Measurements from ENCODE around the gene TTC21B.

GRCh38 chr2:165891345-165891744 is 62.2 kb downstream of the TTC21B start:
- TF ChIP-seq, protein P1, sequence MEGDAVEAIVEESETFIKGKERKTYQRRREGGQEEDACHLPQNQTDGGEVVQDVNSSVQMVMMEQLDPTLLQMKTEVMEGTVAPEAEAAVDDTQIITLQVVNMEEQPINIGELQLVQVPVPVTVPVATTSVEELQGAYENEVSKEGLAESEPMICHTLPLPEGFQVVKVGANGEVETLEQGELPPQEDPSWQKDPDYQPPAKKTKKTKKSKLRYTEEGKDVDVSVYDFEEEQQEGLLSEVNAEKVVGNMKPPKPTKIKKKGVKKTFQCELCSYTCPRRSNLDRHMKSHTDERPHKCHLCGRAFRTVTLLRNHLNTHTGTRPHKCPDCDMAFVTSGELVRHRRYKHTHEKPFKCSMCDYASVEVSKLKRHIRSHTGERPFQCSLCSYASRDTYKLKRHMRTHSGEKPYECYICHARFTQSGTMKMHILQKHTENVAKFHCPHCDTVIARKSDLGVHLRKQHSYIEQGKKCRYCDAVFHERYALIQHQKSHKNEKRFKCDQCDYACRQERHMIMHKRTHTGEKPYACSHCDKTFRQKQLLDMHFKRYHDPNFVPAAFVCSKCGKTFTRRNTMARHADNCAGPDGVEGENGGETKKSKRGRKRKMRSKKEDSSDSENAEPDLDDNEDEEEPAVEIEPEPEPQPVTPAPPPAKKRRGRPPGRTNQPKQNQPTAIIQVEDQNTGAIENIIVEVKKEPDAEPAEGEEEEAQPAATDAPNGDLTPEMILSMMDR (IDR thresholded peaks at IDR 0.05): no peak
- TF ChIP-seq POLR2AphosphoS5 (IDR thresholded peaks at IDR 0.05) (no peak), POLR2A (IDR thresholded peaks at IDR 0.05; ENCODE audit: low read depth) (no peak), EP300 (IDR thresholded peaks at IDR 0.05) (no peak)
